Adrenal gland (tissue), 5 donors: ENCODE data around the gene PRXL2A.

Source experiments
- POLR2A ChIP-seq, 2 donors: fragments of 450-650 bp; IDR thresholded peaks; one replicate each; pipeline ENCODE4 v1.6.1; 2017; ENCODE audit warnings: antibody characterized with exemption in 2 of 2, mild to moderate bottlenecking in 2 of 2, moderate library complexity in 1 of 2
- TF ChIP-seq, protein P1 (sequence below), 6 experiments: fragments of 450-650 bp in 4 of 6; fragments of 200-600 bp in 2 of 6; sonication (generic) in 1 of 6; IDR thresholded peaks; 1 replicate in 5 of 6; 2 replicates in 1 of 6; pipeline versions ENCODE4 v1.5.1 to v1.8.0; 2016 to 2021; ENCODE audit warnings: antibody characterized with exemption in 6 of 6, mild to moderate bottlenecking in 2 of 6, moderate library complexity in 1 of 6
- donor health status: DM: no; HTN: no; CAD: no.

DNA sequence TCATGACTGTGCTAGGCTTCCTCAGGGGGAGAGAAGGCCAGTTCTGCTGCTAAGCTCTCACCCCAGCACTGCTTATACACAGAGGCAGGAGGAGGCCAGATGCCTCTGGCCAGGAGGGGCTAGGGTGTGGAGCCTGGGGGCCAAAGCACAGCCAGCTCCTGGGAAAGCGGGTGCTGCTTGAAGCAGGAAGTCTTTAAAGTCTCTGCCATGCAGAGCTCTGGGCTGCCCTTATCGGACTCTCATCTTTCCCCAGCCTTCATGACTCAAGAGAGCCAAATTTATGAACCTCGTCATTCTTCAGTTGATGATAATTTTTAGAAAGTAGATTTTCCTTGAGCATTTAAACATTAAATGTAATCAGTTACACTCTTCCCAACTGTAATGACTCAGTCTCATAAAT, 34.5 kb downstream of the PRXL2A start:
- TF ChIP-seq, protein P1, sequence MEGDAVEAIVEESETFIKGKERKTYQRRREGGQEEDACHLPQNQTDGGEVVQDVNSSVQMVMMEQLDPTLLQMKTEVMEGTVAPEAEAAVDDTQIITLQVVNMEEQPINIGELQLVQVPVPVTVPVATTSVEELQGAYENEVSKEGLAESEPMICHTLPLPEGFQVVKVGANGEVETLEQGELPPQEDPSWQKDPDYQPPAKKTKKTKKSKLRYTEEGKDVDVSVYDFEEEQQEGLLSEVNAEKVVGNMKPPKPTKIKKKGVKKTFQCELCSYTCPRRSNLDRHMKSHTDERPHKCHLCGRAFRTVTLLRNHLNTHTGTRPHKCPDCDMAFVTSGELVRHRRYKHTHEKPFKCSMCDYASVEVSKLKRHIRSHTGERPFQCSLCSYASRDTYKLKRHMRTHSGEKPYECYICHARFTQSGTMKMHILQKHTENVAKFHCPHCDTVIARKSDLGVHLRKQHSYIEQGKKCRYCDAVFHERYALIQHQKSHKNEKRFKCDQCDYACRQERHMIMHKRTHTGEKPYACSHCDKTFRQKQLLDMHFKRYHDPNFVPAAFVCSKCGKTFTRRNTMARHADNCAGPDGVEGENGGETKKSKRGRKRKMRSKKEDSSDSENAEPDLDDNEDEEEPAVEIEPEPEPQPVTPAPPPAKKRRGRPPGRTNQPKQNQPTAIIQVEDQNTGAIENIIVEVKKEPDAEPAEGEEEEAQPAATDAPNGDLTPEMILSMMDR (IDR thresholded peaks at IDR 0.05) = no peak
- no peak for TF ChIP-seq POLR2A (IDR thresholded peaks at IDR 0.05)
